GM18519 (cell line): ENCODE measurements around the gene RIMS3.

Experiments used
- ATAC-seq: cut with Tn5 transposase; IDR thresholded peaks from one replicate; pipeline ENCODE4 v1.9.1; 2021; ENCODE audit warnings: mild to moderate bottlenecking, moderate library complexity; ENCODE audit not compliant: unreplicated experiment, low FRiP score

RIMS3 gene

DNA sequence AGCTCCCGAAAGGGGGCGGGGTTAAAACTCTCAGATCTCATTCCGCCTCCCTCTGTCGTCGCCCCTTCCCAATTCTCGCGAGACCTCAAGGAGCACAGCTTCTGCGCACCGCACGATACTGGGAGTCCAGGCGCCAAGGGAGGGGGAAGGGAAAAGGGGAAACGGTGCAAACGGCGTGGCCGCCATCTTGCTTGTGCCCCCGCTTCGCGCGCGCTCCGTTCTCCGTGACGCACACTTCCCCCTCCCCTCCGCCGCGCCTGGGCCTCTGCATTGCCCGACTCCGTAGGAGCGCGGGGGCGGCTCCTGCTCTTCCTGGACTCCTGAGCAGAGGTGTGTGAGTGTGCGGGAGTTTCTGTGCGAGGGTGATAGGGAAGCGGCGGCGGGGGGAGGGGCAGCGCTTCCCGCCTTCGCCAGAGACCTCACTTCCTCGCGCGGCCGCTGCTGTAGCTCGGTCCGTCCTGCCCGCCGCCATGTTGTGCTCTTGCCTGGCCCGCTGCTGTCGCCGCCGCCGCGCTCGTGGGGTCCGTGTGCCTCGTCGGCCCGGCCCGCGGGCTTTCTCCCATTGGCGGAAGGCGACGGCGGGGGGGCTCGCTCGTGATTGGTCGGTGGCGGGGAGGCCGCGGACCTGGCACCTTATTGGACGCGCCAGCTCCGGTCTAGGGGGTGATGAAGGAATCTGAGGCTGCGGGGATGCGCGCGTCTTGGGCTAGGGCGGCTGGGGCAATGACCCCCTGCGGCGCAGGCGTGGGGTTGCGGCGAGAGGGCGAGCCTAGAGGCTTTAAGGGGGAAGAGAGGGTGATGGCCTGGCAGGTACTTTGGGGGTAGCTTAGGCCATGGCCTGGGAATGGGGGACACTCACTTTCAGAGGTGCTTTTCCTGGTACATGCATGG is 26.3 kb upstream of the RIMS3 start, which contains the start of gene NFYC:
TSS of gene NFYC (plus strand) at position 167 of the 891 bp plus-strand sequence. CDS start 47,140 bp downstream, outside the sequence.
- ATAC-seq: peak; percentile 62

DNA sequence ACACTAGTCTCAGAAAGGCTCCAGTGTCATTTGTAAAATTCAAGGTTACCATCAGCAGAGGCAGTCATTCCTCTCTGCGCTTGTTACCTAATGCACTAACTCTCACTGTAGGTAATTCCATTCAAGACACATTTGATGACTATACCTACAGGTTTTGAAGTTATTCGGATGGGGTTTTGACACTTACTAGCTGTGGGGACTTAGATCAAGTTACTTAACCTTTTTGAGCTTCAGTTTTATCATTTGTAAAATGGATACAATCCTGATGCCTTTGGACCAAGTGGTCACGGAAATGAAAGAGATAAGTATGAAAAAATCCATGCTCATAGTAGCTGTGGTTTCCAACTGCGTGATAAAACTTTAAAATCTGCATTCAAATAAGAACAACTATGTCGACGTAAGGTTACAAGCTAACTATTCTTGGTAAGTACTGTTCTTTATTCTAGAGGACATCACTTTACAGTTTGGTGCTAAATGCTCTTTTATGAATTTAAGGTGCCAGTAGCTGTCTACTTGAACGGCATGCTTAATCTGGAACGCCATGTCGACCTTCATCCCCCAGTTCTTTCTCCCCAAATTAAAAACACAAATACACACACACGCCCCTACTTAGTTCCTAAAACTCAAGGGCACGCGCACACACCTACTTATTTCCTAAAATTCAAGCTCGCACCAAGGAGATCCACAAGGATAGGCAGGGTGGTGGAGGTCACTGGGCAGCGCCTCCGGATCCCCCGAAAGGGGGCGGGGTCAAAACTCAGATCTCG is 25.5 kb upstream of the RIMS3 start:
- no peak for ATAC-seq

DNA sequence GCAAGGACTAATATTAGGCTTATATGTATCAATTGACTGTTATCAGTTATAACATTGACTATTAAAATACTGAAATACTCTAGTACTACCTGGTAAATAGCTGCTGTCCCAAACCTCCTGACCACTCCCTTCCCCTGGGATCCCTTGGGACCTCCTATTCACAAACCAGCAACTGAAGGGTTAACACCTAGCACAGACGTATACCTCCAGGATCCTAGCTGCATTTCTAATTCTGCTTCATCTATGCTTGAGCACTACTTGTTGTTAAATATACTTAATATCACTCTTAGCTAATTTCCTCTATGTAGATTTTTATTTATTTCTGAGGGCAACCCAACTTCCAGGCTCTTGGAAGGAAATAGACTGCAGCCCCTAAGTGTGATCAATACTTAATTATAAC is 24.3 kb upstream of the RIMS3 start:
- no peak for ATAC-seq

DNA sequence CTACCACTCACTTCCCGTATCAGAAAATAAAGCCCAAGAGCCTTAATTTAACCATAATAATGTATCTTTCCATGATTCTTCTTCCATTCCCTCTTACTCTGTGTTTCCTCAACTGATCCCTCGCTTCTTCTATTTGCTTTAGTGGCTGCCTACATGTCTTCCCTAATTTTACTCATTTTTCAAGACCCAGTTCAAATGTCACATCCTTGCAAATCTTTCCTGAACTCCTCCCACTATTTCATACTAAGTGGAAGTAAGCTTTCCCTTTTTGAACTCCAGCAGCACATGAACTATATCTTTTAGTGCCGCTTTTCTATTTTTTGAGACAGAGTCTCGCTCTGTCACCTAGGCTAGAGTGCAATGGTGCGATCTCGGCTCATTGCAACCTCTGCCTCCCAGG is 22.2 kb upstream of the RIMS3 start:
- ATAC-seq: no peak

DNA sequence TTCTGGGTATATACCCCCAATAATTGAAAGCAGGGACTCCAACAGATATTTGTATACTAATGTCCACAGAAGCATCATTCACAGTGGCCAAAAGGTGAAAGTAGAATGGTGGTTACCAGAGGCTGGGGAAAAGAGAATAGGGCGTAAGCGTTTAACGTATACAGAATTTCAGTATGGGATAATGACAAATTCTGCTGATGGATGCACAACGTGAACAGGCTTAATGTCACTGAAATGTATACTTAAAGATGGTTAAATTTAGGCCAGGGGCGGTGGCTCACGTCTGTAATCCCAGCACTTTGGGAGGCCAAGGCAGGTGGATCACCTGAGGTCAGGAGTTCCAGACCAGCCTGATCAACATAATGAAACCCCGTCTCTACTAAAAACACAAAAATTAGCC is 21.6 kb upstream of the RIMS3 start:
- ATAC-seq: no peak

DNA sequence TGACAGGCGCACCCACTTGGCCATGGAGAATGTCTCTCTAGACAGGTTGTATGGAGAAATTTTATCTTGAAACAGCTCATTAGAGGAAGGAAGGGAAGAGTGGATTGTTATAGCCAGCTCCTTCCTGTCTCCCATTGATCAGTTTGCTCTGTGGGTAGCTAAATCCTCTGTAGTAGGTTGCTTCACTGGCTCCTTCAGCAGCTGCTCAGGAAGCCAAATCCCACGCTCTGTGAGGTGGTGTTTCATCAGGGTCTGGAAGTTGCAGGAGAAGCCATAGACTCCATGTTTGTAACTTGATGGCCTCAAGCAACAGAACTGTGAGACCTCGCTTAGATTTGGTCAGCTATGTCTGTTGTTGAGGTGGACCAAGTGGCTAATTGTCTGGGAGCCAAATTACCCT is 19.2 kb upstream of the RIMS3 start:
- no peak for ATAC-seq

DNA sequence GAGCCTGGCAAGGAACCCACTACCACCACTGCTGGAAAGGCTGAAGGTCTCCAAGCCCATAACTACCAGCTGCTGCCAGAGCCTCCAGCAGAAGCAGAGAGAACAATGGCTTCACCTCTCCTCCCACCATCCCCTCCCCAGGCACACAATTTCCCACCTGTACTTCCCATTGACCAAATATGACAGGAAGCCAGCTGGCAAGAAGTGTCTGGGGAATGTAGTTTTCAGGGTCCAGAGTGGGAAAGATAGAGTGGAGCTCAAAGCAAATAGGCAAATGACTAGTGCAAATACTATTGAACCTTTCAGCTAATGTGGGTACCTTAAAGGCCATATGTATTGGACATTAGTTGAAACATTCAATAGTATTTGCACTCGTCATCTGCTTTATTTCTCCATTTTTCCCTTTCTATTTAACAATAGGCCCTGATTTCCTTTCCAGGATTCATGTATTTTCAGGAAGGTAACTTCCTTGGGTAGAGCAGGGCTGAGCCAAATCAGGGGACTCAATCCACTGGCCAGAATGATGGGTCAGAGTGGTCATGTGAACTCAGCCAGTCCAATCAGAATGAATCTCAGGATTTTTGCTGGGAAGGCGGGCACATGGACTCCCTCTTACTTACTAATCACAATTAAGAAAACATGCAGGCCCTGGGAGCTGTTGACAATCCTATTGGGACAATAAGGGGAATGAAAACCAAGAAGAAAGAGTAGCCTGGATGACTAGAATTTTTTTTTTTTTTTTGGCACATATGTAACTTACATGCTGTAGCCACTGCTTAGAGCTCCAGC is 13.9 kb upstream of the RIMS3 start:
- ATAC-seq: no peak

DNA sequence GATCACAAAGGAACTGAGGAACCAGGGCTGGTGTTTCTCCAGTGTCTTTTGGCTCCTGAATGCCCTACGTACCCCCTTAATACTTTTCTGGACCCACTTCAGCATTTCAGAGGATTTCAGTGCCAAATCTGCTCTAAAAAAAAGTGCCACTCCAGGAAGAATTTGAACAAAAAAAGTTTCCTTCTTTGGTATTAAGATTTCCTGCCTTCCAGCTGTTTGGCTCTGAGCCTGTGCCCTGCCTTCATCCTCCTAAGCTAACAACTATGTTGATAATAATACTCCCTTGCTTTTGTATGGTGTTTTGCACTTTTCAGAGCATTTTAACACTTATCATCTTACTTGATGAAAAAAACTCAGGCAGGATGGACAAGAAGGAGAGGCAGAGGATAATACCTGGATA is 11.0 kb upstream of the RIMS3 start:
- no peak for ATAC-seq

DNA sequence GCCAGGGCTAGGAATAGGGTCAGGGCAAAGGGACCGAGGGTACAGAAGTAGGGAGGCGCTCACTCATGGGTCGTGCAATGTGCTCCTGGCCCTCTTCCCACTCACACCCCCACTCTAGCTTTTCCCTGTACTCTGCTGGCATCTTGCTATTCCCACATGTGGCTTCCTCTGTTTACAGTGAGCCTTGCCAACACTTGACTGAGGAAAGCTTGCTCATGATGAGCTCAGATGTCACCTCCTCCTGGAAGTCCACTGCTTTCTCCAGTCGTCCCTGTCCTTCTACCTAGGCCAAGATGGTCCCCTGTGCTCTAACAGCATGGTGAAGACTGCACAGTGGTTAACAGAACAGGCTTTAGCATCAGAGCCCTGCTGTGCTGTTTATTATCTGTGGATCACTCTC is 8.0 kb upstream of the RIMS3 start:
- no peak for ATAC-seq

DNA sequence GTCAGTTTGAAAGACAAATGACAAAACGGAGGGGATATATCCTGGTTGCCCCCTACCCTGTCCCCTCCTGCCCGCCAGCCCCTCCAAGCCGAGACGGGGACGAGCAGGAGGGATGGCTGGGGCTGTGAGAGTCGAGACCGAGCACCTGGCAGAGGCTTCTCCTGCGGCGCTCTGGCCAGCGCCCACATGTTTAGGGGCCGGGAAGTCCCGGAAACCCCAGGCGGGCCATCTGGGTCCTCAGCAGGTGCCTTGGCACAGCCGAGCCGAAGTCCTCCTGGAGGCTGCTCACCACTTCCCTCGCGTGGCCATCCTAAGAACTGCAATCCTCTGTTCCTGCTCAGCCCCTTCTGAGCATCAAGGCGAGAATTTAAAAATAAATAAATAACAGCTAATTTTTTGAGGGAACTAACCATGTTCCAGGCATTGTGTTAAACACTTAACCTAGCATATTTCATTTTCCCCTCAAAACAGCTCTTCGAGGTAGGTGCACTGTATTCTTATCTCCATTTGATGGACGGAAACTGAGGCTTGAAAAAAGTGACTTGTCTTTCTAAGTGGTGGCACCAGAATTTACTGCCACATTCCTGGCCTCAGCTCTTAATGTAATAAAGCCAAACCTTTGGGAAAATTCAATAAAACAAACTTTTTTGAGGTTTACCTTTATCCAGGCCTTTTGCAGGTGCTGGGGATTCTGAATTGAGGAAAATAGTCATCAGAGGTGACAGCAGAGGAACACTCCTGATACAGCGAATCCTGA is 3.5 kb upstream of the RIMS3 start:
- ATAC-seq: no peak

DNA sequence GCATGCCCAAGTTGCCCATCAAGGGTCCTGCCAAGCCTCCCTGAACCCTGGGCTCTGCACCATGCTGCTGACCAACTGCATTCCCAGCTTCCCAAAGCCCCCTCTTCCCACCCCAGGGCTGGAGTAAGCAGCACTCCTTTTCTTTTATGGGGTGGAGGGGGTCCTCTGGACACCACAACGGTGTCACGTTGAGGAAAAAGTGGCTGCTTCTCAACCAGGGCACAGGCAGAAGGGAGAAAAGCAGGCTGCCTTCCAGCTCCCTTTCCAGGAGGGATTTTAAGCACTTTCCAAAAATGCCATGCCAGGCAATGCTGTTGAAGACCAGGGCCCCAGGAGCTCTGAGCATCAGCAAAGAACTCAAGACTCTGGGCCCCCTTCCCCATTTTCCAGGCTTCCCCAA is 691 bp downstream of the RIMS3 start:
- no peak for ATAC-seq

DNA sequence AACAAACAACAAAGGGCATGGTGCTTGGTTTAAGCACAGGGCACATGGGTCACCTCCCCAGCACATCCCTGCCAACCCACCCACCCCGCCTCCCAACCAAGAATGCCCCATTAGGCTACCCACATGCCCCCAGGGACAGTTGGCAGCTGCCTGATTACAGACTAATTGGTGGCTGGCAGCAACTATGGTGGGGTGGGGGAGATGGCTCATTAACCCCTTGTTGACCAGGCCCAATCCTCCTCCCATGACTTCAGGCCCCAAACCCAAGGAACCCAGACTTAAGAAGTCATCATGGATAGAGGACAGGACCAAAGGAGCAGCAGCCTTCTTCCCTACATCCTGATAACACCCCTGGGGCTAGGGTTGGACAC is 1.3 kb downstream of the RIMS3 start:
- ATAC-seq: no peak

DNA sequence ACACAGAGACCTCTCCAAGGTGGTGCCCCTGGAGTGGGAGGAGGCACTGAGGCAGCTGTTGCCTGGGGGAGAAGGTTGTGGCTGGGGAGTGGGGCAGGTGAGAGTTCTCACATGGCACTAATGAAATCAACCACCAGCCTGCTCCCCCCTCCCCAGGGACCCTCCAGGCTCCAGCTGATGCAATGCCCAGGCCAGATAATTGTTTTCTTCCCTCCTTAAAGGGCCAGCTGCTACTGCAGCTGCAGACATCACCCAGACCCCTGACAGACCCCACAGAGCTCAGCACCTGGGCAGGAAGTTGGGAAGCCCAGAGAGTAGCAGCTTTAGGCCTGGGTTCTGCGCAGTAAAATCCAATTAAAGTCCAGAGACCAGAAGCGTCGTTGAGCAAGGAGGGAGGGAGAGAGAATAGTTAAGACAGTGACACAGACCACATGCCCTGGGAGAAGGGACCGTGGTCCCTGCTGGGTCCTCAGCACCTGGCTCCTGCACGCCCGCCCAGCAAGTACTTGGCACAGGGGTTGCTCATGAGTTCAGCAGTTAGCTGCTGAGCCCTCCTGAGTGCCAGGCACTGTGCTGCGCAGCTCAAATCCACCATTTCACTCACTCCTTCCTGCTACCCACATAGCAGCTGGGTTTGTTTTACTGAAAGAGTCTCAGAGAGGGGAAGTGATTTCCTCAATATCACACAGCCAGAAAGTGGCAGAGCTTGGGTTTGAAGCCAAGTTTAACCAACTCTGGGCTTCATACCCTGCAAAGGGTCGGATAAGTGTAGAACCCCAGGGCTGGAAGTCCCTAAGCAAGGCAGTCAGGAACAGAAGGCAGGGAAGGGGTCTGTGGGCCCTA is 1.9 kb downstream of the RIMS3 start:
- no peak for ATAC-seq

DNA sequence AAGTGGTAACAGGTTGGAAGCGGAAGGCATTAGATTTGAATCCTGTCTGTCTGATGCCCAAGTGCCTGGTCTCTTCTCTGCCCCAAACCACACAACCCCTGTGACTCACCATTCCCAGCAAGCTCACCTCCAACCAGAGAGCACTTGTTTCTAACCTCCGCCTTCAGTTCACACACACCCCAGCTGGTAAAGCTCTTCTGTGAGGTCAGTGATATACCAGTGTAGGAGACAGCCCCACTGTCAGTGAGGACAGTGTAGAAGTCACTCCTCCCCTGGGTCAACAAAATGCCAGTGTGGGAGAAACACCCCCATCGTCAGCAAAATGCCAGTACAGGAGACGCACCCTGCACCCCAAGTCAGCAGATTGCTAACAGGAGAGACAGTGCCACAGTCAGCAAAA is 2.6 kb downstream of the RIMS3 start:
- ATAC-seq: no peak

DNA sequence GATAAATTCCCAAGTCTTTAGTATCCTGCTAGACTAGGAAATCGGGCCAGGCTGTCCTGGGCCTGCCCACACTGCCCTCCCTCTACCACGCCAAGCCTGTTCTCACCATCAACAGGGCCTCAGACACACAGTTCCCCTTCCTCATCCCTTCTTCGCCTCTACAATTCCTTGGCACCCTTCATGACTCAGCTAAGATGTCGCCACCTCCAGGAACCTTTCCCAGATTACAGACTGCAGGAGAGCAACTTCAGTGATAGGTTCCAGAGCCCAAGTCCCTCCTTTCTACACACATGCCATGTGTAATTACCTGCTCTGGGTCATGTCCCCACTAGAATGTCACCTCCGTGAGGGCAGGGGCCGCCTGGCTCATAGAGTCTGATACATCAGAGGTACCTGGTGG is 3.3 kb downstream of the RIMS3 start:
- ATAC-seq: no peak

DNA sequence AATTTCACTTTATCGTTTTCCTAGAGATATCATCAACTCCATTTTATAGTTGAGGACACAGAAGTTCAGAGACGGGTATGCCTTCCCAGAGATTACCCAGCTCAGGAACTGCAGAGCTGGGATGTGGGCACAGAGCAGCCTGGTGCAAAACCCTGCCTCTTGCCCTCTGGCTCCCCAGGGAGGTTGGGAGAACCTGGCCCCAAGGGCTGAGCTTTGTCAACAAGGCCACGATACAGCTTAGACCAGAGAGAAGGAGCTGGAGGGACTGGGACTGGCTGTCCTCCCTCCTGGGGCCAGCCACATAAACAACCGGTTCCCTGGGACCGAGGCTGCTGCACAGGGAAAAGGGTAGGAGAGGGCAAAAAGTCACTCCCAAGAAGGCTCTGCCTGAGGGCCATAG is 3.8 kb downstream of the RIMS3 start:
- no peak for ATAC-seq

DNA sequence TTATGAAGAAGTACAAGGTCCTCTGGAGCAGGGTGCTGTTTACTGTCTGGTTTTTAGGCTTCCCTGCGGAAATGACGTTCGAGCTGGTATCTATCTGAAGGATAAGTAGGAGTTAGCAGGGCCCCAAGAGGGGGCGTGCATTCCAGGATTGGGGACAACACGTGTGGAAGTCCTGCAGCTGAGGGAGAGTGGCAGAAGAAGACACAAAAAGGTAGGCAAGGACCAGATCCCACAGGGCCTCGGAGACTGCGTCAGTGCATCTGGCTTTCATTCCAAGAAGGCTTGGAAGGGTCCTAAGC is 5.9 kb downstream of the RIMS3 start:
- no peak for ATAC-seq

DNA sequence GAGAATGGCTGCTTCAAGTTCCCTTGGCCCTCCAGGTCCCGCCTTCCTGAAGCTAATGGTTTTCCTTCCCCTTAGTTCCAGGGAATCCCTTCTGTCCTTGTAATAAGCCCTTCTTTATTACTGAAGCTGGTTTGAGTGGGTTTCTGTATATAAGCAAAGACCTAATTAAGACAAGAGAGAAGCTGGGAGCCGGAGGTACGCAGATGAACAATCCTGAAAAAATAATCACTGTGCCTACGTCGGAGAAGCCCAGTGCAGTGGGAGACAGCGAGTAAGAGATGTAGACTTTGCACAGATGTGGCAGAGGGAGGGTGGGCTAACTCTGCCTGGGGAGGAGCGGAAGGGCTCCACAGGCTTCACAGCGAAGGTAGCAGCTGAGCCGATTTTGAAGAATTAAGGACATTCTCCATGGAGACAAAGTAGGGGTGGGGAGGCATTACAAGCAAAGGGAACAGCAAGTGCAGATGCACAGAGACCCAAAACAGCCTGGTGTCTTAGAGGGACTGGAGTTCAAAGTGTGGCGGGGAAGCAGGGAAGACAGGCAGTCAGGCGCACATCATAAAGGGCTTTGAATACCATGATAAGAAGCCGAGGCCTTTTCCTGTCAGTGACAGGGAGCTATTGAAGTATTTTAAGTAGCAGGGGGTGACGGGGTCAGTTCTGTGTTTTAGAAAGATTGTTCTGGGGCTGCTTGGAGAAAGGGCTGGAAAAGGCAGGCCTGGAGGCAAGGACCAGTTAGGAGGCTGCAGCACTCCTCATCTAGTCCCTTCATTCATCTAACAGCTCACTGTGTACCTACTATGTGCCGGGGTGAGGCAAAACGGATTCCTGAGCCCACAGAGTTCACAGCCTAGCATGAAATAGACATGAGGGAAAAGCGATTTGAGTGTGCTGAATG is 6.5 kb downstream of the RIMS3 start:
- no peak for ATAC-seq

DNA sequence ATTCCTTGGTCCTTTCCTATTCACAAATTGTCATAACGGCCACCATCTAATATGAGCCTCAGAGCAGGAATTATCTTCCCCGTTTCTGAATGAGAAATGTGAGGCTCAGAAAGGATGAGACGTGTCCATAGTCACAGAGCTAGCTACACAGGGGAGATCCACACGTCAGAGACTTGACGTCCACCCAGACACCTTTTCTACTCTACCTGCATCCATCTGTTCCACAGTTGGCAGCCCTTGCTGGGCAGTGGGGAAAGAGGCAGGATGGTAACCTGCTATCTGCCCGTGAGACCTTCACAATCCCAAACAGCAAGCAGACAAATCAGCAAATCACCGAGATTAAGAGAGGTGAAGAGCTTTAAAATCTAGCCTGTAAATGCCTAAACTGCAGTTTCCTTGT is 8.4 kb downstream of the RIMS3 start:
- no peak for ATAC-seq
